HepG2 (cell line): ENCODE results near the gene PRM2. TPM values are rescaled to one million over a fixed set of nuclear protein-coding genes. Genes with fewer than 3 reads are reported as not detected.

Experiments used
- CEBPG ChIP-seq: IDR thresholded peaks from 2 replicates; pipeline ENCODE4 v1.6.1; 2016
- CHD2 ChIP-seq: IDR thresholded peaks from 2 replicates; pipeline ENCODE4 v1.6.1; 2011; ENCODE audit warnings: low read depth, low read length, improper control_type of control experiment
- CTCF ChIP-seq: sonication (generic); formaldehyde crosslinking; IDR thresholded peaks from 2 replicates; pipeline ENCODE4 v1.5.0; 2020; ENCODE audit warnings: mild to moderate bottlenecking, missing genetic modification reagents, moderate library complexity
- FIP1L1 ChIP-seq: fragments of 200-400 bp; formaldehyde crosslinking; IDR thresholded peaks from 2 replicates; pipeline ENCODE4 v1.6.1; 2018; ENCODE audit warnings: low read depth, mild to moderate bottlenecking, low read length, moderate library complexity, borderline replicate concordance; ENCODE audit not compliant: insufficient read depth
- HINFP ChIP-seq: sonication (generic); formaldehyde crosslinking; IDR thresholded peaks from 2 replicates; pipeline ENCODE4 v1.4.0; 2020; ENCODE audit warnings: low read depth, mild to moderate bottlenecking, missing genetic modification reagents
- MED13 ChIP-seq: sonication (generic); formaldehyde crosslinking; IDR thresholded peaks from 2 replicates; pipeline ENCODE4 v1.5.0; 2020; ENCODE audit warnings: missing genetic modification reagents
- MTA1 ChIP-seq: sonication (generic); formaldehyde crosslinking; IDR thresholded peaks from 2 replicates; pipeline ENCODE4 v1.4.0; 2020; ENCODE audit warnings: missing genetic modification reagents, mild to moderate bottlenecking, borderline replicate concordance
- NR1H2 ChIP-seq: sonication (generic); formaldehyde crosslinking; IDR thresholded peaks from 2 replicates; pipeline ENCODE4 v1.8.1; 2022; ENCODE audit warnings: low read depth, missing genetic modification reagents, borderline replicate concordance
- NRL ChIP-seq: sonication (generic); formaldehyde crosslinking; IDR thresholded peaks from 2 replicates; pipeline ENCODE4 v1.5.0; 2020; ENCODE audit warnings: missing genetic modification reagents, mild to moderate bottlenecking, moderate library complexity, borderline replicate concordance
- SKIL ChIP-seq: sonication (generic); formaldehyde crosslinking; IDR thresholded peaks from 2 replicates; pipeline ENCODE4 v1.8.0; 2022; ENCODE audit warnings: missing genetic modification reagents, mild to moderate bottlenecking, moderate library complexity, borderline replicate concordance
- SSRP1 ChIP-seq: IDR thresholded peaks from 2 replicates; pipeline ENCODE4 v1.6.1; 2016; ENCODE audit warnings: control low read depth
- TIGD3 ChIP-seq: sonication (generic); formaldehyde crosslinking; IDR thresholded peaks from 2 replicates; pipeline ENCODE4 v1.5.1; 2020; ENCODE audit warnings: mild to moderate bottlenecking, missing genetic modification reagents, borderline replicate concordance
- UBTF ChIP-seq: sonication (generic); formaldehyde crosslinking; IDR thresholded peaks from 2 replicates; pipeline ENCODE4 v1.4.0; 2020; ENCODE audit warnings: mild to moderate bottlenecking, missing genetic modification reagents
- ZNF205 ChIP-seq: IDR thresholded peaks from 2 replicates; pipeline ENCODE4 v1.6.1; 2018; ENCODE audit warnings: missing biosample characterization, missing genetic modification reagents
- ZNF432 ChIP-seq: sonication (generic); formaldehyde crosslinking; IDR thresholded peaks from 2 replicates; pipeline ENCODE4 v1.5.0; 2020; ENCODE audit warnings: missing genetic modification reagents, mild to moderate bottlenecking, borderline replicate concordance
- ZNF577 ChIP-seq: sonication (generic); formaldehyde crosslinking; IDR thresholded peaks from 2 replicates; pipeline ENCODE4 v1.4.0; 2020; ENCODE audit warnings: mild to moderate bottlenecking, low read depth, missing genetic modification reagents, borderline replicate concordance
- polyA plus RNA-seq, 8 experiments: library from polyadenylated mRNA; depleted of rRNA in 3 of 8; stranded (reverse) in 7 of 8; unstranded in 1 of 8; fragments of >200 nt; fragmentation: Illumina TruSeq in 4 of 8; extraction: Trizol in 4 of 8; gene quantifications; 2 replicates each; pipeline versions ENCODE4 v1.2.1 to v1.2.3, GENCODE V29; 2011 to 2016; ENCODE audit warnings: low read depth in 4 of 8, missing spikeins in 1 of 8, mixed read lengths in 1 of 8; ENCODE audit not compliant: insufficient read depth in 1 of 8
- total RNA-seq, 5 experiments: library from RNA; depleted of rRNA; stranded (reverse); fragments of >200 nt; fragmentation: Illumina TruSeq; extraction: Trizol; gene quantifications; 2 replicates each; pipeline ENCODE4 v1.2.3, GENCODE V29; 2016; ENCODE audit warnings: low read depth in 1 of 5

The PRM2 gene
- total and polyA plus RNA-seq, 2 of the 13 experiments (the other 11 are each of a cell fraction or from before 2014, with no cell fraction given), result 0.54 TPM; not detected in 1

- TF ChIP-seq NRL (CRISPR knock-in tag) (peak; percentile 96), TIGD3 (no peak), NR1H2 (CRISPR knock-in tag) (no peak), CHD2 (no peak), ZNF432 (CRISPR knock-in tag) (no peak), CEBPG (peak; percentile 36; the same call in 1 of the 2 replicates), HINFP (no peak), FIP1L1 (no peak), MTA1 (CRISPR knock-in tag) (peak; percentile 91; the same call in 1 of the 2 replicates), ZNF205 (CRISPR knock-in tag) (no peak), SKIL (peak; percentile 88), CTCF (CRISPR knock-in tag) (peak; percentile 47), MED13 (CRISPR knock-in tag) (peak; percentile 81; the same call in 1 of the 2 replicates), SSRP1 (CRISPR knock-in tag) (no peak), UBTF (peak; percentile 81), ZNF577 (CRISPR knock-in tag) (no peak)
Measured at GRCh38 chr16:11297492-11298142, 21.3 kb upstream of the PRM2 start (continued).
